HEK293 (cell line): Measurements from ENCODE around the gene DNAH8.

ENCODE experiments used
- CTCF ChIA-PET: fragments of 350-600 bp; formaldehyde crosslinking; extraction: SDS; loops from one replicate; lab custom pipeline; 2021; ENCODE audit warnings: antibody characterized with exemption; lab: Yijun Ruan, JAX
- POLR2A ChIA-PET: fragments of 300-600 bp; formaldehyde crosslinking; extraction: SDS; loops from one replicate; lab custom pipeline; 2020; ENCODE audit warnings: antibody characterized with exemption, inconsistent platforms; lab: Yijun Ruan, JAX
- H3K27ac ChIP-seq: fragments of 200-500 bp; sonication (Bioruptor generic); 2 replicates; pipeline ENCODE4 v1.5.1; 2014; ENCODE audit warnings: low read depth, low read length, control low read depth, inconsistent platforms; ENCODE audit errors: extremely low read depth
- H3K36me3 ChIP-seq, 2 experiments: fragments of 200-500 bp in 1 of 2; sonication (Bioruptor generic) in 1 of 2; 1 replicate in 1 of 2; 2 replicates in 1 of 2; pipeline ENCODE4 v1.5.1; 2014 to 2017; ENCODE audit warnings: inconsistent platforms in 2 of 2, low read length in 2 of 2; ENCODE audit not compliant: control insufficient read depth in 2 of 2, insufficient read depth in 1 of 2
- H3K4me1 ChIP-seq: fragments of 200-500 bp; sonication (Bioruptor generic); 2 replicates; pipeline ENCODE4 v1.5.1; 2014; ENCODE audit warnings: mild to moderate bottlenecking, low read length, inconsistent platforms; ENCODE audit not compliant: control insufficient read depth, insufficient read depth
- H3K4me3 ChIP-seq: 2 replicates; pipeline ENCODE4 v1.5.1; 2011; ENCODE audit warnings: low read depth, mild to moderate bottlenecking, control low read depth, low read length, moderate library complexity
- H3K9me3 ChIP-seq: fragments of 200-500 bp; sonication (Bioruptor generic); 2 replicates; pipeline ENCODE4 v1.5.1; 2014; ENCODE audit warnings: low read depth, low read length, inconsistent platforms; ENCODE audit not compliant: control insufficient read depth, insufficient read depth
- ELK4 ChIP-seq: IDR thresholded peaks from 2 replicates; pipeline ENCODE4 v1.6.1; 2011; ENCODE audit warnings: mild to moderate bottlenecking, low read depth, low read length, borderline replicate concordance
- KLF16 ChIP-seq: fragments of 450-650 bp; formaldehyde crosslinking; IDR thresholded peaks from 2 replicates; pipeline ENCODE4 v1.5.1; 2017; ENCODE audit warnings: missing biosample characterization, missing genetic modification characterization
- ZFHX2 ChIP-seq: fragments of 450-650 bp; formaldehyde crosslinking; conservative IDR thresholded peaks from 2 replicates; pipeline ENCODE4 v1.5.1; 2016; ENCODE audit warnings: missing biosample characterization, missing genetic modification characterization
- ZFP37 ChIP-seq: fragments of 450-650 bp; formaldehyde crosslinking; IDR thresholded peaks from 2 replicates; pipeline ENCODE4 v1.5.1; 2016; ENCODE audit warnings: missing biosample characterization, missing genetic modification characterization
- ZNF513 ChIP-seq: fragments of 450-650 bp; IDR thresholded peaks from 2 replicates; pipeline ENCODE4 v1.5.1; 2018; ENCODE audit warnings: missing biosample characterization, missing genetic modification characterization
- ZNF518A ChIP-seq: fragments of 450-650 bp; formaldehyde crosslinking; conservative IDR thresholded peaks from 2 replicates; pipeline ENCODE4 v1.5.1; 2016; ENCODE audit warnings: low read depth, missing biosample characterization, missing genetic modification characterization
- ZNF561 ChIP-seq: fragments of 450-650 bp; IDR thresholded peaks from 2 replicates; pipeline ENCODE4 v1.5.1; 2018; ENCODE audit warnings: missing biosample characterization, missing genetic modification characterization, borderline replicate concordance
- ZNF624 ChIP-seq: fragments of 450-650 bp; formaldehyde crosslinking; IDR thresholded peaks from 2 replicates; pipeline ENCODE4 v1.5.1; 2017; ENCODE audit warnings: missing biosample characterization, missing genetic modification characterization
- ZNF791 ChIP-seq: fragments of 450-650 bp; formaldehyde crosslinking; IDR thresholded peaks from 2 replicates; pipeline ENCODE4 v1.5.1; 2016; ENCODE audit warnings: missing biosample characterization, missing genetic modification characterization
- ZSCAN16 ChIP-seq: fragments of 450-650 bp; formaldehyde crosslinking; IDR thresholded peaks from 2 replicates; pipeline ENCODE4 v1.5.1; 2016; ENCODE audit warnings: missing biosample characterization, missing genetic modification characterization
- ZSCAN18 ChIP-seq: fragments of 450-650 bp; formaldehyde crosslinking; IDR thresholded peaks from 2 replicates; pipeline ENCODE4 v1.5.1; 2016; ENCODE audit warnings: missing biosample characterization, missing genetic modification characterization

Gene DNAH8

GRCh38 chr6:39079197-39080125 is 364.4 kb downstream of the DNAH8 start:
- CTCF ChIA-PET, result no interaction called here
- POLR2A ChIA-PET, result no interaction called here
- Histone ChIP-seq H3K9me3 (no peaks in the 10 kb centered on the region), H3K4me1 (no peaks in the 10 kb centered on the region), H3K27ac (no peak overlapping the region), H3K4me3 (no peak overlapping the region), H3K36me3 (no peaks in the 10 kb centered on the region)
- TF ChIP-seq ZNF518A (tag by site-specific recombination), result no peak
- TF ChIP-seq ZNF791 (tag by site-specific recombination), result no peak
- TF ChIP-seq KLF16 (tag by site-specific recombination), result no peak
- no peak for TF ChIP-seq ZFP37 (tag by site-specific recombination)
- no peak for TF ChIP-seq ZNF624 (tag by site-specific recombination)
- no peak for TF ChIP-seq ZFHX2 (tag by site-specific recombination)
- TF ChIP-seq ZSCAN16, result no peak
- no peak for TF ChIP-seq ZNF561 (tag by site-specific recombination)
- no peak for TF ChIP-seq ZSCAN18
- no peak for TF ChIP-seq ELK4
- TF ChIP-seq ZNF513 (tag by site-specific recombination), result no peak
